ENCODE data around the gene MAU2.

Gene MAU2

DNA sequence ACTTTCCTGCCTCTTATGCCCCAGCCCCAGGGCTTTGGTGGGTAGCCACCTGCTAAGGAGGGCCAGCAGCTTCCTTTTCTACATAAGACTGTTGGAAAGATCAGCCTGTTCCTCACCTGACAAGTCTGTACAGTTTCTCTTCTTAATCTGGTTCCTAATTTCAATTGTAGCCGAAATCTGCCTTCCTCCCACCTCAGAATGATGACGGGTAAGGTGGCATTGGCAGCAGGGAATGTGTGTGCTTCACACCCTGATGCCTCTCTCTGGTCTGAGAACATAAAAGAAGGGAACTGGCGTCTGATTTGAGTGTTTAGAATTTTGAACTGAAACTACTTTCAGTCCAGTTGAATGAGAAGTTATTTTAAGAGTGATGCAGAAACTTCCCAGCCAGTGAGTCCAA is 16.0 kb downstream of the MAU2 start:
- Histone ChIP-seq H3K9me3 (ENCODE audit: control insufficient read depth, low read length) (no peaks in the 10 kb centered on the region), H3K4me2 (ENCODE audit: low read length) (no peak overlapping the region), H2AFZ (no peak overlapping the region), H3K27me3 (ENCODE audit: control insufficient read depth, insufficient read depth, low read length) (no peaks in the 10 kb centered on the region), H3K79me2 (peaks cover 60% of the 10 kb centered on the region), H3K36me3 (ENCODE audit: control insufficient read depth, insufficient read depth, low read length) (no peaks in the 10 kb centered on the region), H3K4me1 (no peaks in the 10 kb centered on the region), H3K9ac (no peak overlapping the region), H3K4me3 (ENCODE audit: low read depth, low read length) (no peak overlapping the region), H3K27ac (no peak overlapping the region)
- TF ChIP-seq, protein P1, sequence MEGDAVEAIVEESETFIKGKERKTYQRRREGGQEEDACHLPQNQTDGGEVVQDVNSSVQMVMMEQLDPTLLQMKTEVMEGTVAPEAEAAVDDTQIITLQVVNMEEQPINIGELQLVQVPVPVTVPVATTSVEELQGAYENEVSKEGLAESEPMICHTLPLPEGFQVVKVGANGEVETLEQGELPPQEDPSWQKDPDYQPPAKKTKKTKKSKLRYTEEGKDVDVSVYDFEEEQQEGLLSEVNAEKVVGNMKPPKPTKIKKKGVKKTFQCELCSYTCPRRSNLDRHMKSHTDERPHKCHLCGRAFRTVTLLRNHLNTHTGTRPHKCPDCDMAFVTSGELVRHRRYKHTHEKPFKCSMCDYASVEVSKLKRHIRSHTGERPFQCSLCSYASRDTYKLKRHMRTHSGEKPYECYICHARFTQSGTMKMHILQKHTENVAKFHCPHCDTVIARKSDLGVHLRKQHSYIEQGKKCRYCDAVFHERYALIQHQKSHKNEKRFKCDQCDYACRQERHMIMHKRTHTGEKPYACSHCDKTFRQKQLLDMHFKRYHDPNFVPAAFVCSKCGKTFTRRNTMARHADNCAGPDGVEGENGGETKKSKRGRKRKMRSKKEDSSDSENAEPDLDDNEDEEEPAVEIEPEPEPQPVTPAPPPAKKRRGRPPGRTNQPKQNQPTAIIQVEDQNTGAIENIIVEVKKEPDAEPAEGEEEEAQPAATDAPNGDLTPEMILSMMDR (IDR thresholded peaks at IDR 0.05): no peak

GRCh38 chr19:19337120-19337519 is 16.5 kb downstream of the MAU2 start:
- TF ChIP-seq, protein P1 (IDR thresholded peaks at IDR 0.05): no peak
- H3K79me2 ChIP-seq: peaks cover 56% of the 10 kb centered on the region
- H3K4me3 ChIP-seq (ENCODE audit: low read depth, low read length): no peak overlapping the region
- H3K9ac ChIP-seq: no peak overlapping the region
- no peaks in the 10 kb centered on the region for H3K4me1 ChIP-seq
- no peak overlapping the region for H2AFZ ChIP-seq
- no peak overlapping the region for H3K4me2 ChIP-seq (ENCODE audit: low read length)
- no peaks in the 10 kb centered on the region for H3K27me3 ChIP-seq (ENCODE audit: control insufficient read depth, insufficient read depth, low read length)
- H3K9me3 ChIP-seq (ENCODE audit: control insufficient read depth, low read length): no peaks in the 10 kb centered on the region
- H3K27ac ChIP-seq: no peak overlapping the region
- no peaks in the 10 kb centered on the region for H3K36me3 ChIP-seq (ENCODE audit: control insufficient read depth, insufficient read depth, low read length)

DNA sequence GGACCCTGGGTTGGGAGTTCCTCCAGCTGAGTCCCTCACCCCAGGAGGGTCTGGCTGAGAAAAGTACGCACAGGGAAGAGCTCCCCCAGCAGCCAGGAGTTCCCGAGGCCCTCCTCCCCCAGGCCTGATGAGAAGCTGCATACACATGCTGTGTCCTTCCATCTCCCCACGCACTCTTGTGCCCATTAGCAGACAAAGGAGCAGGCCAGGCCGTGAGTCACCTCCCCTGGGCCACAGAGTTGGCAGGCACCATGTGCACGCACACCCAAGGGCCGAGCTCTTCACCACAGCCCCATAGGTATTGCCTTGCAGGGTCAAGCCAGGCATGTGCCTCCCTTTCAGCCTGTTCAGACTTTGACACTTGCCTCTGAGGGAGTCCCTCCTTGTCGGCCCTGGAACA is 17.5 kb downstream of the MAU2 start:
- TF ChIP-seq, protein P1 (IDR thresholded peaks at IDR 0.05): no peak
- no peak overlapping the region for H3K4me3 ChIP-seq (ENCODE audit: low read depth, low read length)
- no peak overlapping the region for H3K9ac ChIP-seq
- no peaks in the 10 kb centered on the region for H3K4me1 ChIP-seq
- no peaks in the 10 kb centered on the region for H3K9me3 ChIP-seq (ENCODE audit: control insufficient read depth, low read length)
- no peak overlapping the region for H3K27ac ChIP-seq
- no peak overlapping the region for H2AFZ ChIP-seq
- peaks cover 56% of the 10 kb centered on the region for H3K79me2 ChIP-seq
- no peak overlapping the region for H3K4me2 ChIP-seq (ENCODE audit: low read length)
- H3K36me3 ChIP-seq (ENCODE audit: control insufficient read depth, insufficient read depth, low read length): no peaks in the 10 kb centered on the region
- no peaks in the 10 kb centered on the region for H3K27me3 ChIP-seq (ENCODE audit: control insufficient read depth, insufficient read depth, low read length)

DNA sequence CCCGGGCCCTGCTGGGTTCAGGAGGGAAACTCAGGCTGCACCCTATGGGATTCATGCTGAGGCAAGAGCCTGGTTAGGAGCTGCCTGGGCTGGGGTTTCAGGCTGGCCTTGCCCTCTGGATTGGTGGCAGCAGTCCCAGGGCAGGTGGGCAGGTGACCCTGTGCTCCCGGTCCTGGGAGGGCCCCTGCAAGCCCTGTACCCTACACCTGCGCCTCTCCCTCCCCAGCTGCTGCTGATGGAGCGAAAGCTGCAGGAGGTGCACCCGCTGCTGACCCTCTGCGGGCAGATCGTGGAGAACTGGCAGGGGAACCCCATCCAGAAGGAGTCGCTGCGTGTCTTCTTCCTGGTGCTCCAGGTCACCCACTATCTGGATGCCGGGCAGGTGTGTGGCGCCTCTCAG is 20.4 kb downstream of the MAU2 start:
- no peaks in the 10 kb centered on the region for H3K36me3 ChIP-seq (ENCODE audit: control insufficient read depth, insufficient read depth, low read length)
- no peaks in the 10 kb centered on the region for H3K9me3 ChIP-seq (ENCODE audit: control insufficient read depth, low read length)
- peaks cover 39% of the 10 kb centered on the region for H3K79me2 ChIP-seq
- no peaks in the 10 kb centered on the region for H3K27me3 ChIP-seq (ENCODE audit: control insufficient read depth, insufficient read depth, low read length)
- H3K27ac ChIP-seq: no peak overlapping the region
- no peaks in the 10 kb centered on the region for H3K4me1 ChIP-seq
- TF ChIP-seq, protein P1 (IDR thresholded peaks at IDR 0.05): no peak
- no peak overlapping the region for H3K9ac ChIP-seq
- no peak overlapping the region for H3K4me3 ChIP-seq (ENCODE audit: low read depth, low read length)
- H3K4me2 ChIP-seq (ENCODE audit: low read length): no peak overlapping the region
- H2AFZ ChIP-seq: no peak overlapping the region
